Tibial artery (tissue), 4 donors: ENCODE data around the gene CFAP47.
"Not testable (repeated sequence)": the region's sequence is repeated elsewhere in the genome, so short reads cannot be mapped to it uniquely, and the experiment has no call there.

Source experiments
- DNase-seq, 2 donors: peaks; one replicate each; pipeline ENCODE4 v3.0.0-alpha.2; 2019
- H3K27ac ChIP-seq, 2 donors: fragments of 200-600 bp; sonication (generic) in 1 of 2; 1 replicate in 1 of 2; 2 replicates in 1 of 2; pipeline ENCODE4 v1.5.1; 2018 to 2019; ENCODE audit warnings: mild to moderate bottlenecking in 1 of 2
- H3K27me3 ChIP-seq, 2 donors: fragments of 200-600 bp; sonication (generic) in 1 of 2; one replicate each; pipeline versions ENCODE4 v1.5.1 to v1.6.0; 2016 to 2019
- H3K36me3 ChIP-seq, 3 donors: fragments of 200-600 bp; sonication (generic) in 2 of 3; one replicate each; pipeline ENCODE4 v1.5.1; 2016 to 2019; ENCODE audit warnings: mild to moderate bottlenecking in 2 of 3
- H3K4me1 ChIP-seq, 4 donors: fragments of 200-600 bp; sonication (generic) in 2 of 4; 1 replicate in 3 of 4; 2 replicates in 1 of 4; pipeline ENCODE4 v1.5.1; 2016 to 2019
- H3K4me3 ChIP-seq, 2 donors: fragments of 200-600 bp; sonication (generic) in 1 of 2; 1 replicate in 1 of 2; 2 replicates in 1 of 2; pipeline ENCODE4 v1.5.1; 2018 to 2019; ENCODE audit warnings: mild to moderate bottlenecking in 2 of 2
- H3K9me3 ChIP-seq, 3 donors: fragments of 200-600 bp; sonication (generic) in 1 of 3; one replicate each; pipeline ENCODE4 v1.5.1; 2016 to 2019
- intact Hi-C: fragments of 100-400 bp; cut with DNase I; formaldehyde crosslinking; loops from one replicate; pipeline ENCODE4 v1.15.0; 2023; ENCODE audit warnings: low total_unique reads
- TF ChIP-seq, protein P1 (sequence below), 2 experiments: fragments of 200-600 bp in 1 of 2; fragments of 450-650 bp in 1 of 2; IDR thresholded peaks; one replicate each; pipeline ENCODE4 v1.5.1; 2017 to 2019; ENCODE audit warnings: antibody characterized with exemption in 2 of 2, mild to moderate bottlenecking in 1 of 2, moderate library complexity in 1 of 2

Gene CFAP47

DNA sequence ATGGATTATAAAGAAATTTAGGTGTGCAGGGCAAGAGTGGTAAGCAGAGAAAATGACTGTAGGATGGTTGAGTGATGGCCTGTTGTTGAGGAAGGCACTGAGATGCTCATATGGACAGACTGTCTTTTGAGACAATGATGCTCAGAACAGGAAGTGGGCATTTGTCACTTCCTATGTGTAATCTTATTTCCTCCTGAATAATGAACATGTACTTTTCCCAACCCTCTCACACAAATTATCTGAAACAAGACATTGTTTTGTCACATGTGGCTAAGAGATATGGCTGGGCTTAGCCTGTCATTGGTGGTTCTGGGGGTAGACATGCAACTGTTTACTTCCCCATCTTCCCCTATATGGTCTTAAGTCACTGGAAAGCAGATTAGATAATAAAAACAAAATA lies 240.5 kb downstream of the CFAP47 start:
- Histone ChIP-seq H3K27ac (no peak overlapping the region), H3K4me1 (no peaks in the 10 kb centered on the region), H3K4me3 (no peak overlapping the region), H3K9me3 (no peaks in the 10 kb centered on the region), H3K36me3 (no peaks in the 10 kb centered on the region), H3K27me3 (no peaks in the 10 kb centered on the region)
- no peak for DNase-seq
- intact Hi-C loops = no loop called here
- TF ChIP-seq, protein P1, sequence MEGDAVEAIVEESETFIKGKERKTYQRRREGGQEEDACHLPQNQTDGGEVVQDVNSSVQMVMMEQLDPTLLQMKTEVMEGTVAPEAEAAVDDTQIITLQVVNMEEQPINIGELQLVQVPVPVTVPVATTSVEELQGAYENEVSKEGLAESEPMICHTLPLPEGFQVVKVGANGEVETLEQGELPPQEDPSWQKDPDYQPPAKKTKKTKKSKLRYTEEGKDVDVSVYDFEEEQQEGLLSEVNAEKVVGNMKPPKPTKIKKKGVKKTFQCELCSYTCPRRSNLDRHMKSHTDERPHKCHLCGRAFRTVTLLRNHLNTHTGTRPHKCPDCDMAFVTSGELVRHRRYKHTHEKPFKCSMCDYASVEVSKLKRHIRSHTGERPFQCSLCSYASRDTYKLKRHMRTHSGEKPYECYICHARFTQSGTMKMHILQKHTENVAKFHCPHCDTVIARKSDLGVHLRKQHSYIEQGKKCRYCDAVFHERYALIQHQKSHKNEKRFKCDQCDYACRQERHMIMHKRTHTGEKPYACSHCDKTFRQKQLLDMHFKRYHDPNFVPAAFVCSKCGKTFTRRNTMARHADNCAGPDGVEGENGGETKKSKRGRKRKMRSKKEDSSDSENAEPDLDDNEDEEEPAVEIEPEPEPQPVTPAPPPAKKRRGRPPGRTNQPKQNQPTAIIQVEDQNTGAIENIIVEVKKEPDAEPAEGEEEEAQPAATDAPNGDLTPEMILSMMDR (IDR thresholded peaks at IDR 0.05) = no peak

DNA sequence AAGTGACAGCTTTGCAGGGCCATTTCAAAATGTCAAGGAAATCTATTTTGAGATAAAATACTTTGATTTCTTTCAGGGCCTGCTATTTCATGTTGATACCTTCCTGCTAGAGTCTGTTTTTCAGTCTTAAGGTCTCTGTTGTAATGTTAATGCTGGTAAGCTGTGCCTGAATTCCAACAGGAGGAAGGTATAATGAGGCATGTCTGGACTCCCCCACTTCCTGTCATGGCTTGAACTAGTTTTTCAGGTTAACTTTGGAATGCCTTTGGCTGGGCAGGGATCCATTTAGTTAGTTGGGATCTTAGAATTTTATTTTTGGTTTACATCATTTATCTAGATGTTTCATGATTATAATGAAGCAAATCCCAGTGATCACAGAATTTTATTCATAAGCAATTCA lies 279.0 kb downstream of the CFAP47 start:
- H3K27me3 ChIP-seq = no peaks in the 10 kb centered on the region
- H3K27ac ChIP-seq = no peak overlapping the region
- intact Hi-C loops = no loop called here
- H3K4me1 ChIP-seq = no peaks in the 10 kb centered on the region
- TF ChIP-seq, protein P1 (IDR thresholded peaks at IDR 0.05) = no peak
- H3K9me3 ChIP-seq = no peaks in the 10 kb centered on the region
- H3K36me3 ChIP-seq = no peaks in the 10 kb centered on the region
- no peak overlapping the region for H3K4me3 ChIP-seq
- no peak for DNase-seq

DNA sequence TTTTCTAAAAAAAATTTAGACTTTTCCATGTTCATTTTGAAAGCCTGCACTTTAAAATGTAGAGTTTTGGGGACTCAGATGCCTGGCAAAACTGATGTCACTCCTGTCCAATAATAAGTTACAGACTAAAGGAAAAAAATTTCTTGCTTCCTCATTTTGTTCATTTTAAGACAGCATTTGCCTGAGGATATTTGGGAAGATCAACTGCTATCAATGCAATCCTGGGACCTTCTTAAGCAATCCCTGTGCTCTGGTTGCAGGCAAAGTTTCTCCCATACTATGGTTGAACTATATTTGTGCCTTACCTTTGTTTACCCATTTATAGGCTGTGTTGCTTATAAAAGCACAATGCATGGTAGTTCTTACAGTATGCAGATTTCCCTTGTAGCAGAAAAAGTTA lies 280.4 kb downstream of the CFAP47 start:
- TF ChIP-seq, protein P1 (IDR thresholded peaks at IDR 0.05) = no peak
- Histone ChIP-seq H3K36me3 (no peaks in the 10 kb centered on the region), H3K9me3 (no peaks in the 10 kb centered on the region), H3K4me3 (no peak overlapping the region), H3K4me1 (no peaks in the 10 kb centered on the region), H3K27me3 (no peaks in the 10 kb centered on the region), H3K27ac (no peak overlapping the region)
- DNase-seq = no peak
- intact Hi-C loops = no loop called here

DNA sequence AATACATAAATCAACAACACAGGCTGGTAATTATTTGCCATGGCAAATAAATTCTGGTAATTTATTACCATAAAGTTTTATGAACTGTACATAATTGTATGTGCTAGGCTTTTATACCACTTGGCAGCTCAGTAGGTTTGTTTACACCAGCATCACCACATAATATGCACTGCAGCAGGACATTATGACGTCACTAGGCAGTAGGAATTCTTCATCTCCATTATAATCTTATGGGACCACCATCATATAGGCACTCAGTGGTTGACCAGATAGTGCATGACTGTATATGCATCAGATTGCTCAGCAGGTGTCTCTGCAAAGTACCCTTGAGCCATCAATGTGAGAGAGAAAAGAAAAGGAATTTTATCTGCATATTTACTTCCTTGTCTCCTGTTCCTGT lies 295.4 kb downstream of the CFAP47 start:
- intact Hi-C loops = no loop called here
- DNase-seq = no peak
- no peaks in the 10 kb centered on the region for H3K27me3 ChIP-seq

DNA sequence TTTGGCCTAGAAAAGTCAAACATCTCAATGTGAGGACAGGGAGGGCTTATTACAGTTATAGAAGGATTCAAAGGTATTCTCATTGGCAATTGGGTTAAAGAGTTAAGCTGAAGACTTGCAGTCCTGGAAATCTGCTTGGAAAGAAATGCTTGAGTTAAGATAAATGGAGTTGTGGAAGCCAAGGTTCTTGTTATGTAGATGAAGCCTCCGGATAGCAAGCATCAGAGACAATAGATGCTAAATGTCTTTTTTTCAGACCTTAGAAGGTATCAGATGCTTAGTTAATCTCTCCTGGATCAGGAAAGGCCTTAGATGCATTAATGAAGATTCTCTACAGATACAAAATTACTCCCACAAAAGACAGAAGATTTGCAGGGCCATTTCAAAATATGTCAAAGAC lies 299.3 kb downstream of the CFAP47 start:
- Histone ChIP-seq H3K36me3 (no peaks in the 10 kb centered on the region), H3K9me3 (no peaks in the 10 kb centered on the region), H3K27ac (no peak overlapping the region), H3K4me3 (no peak overlapping the region), H3K27me3 (no peaks in the 10 kb centered on the region), H3K4me1 (no peaks in the 10 kb centered on the region)
- DNase-seq = no peak
- intact Hi-C loops = no loop called here
- TF ChIP-seq, protein P1 (IDR thresholded peaks at IDR 0.05) = no peak

More for the DNA sequence above, 295.4 kb downstream of the CFAP47 start:
- Histone ChIP-seq H3K4me1 (no peaks in the 10 kb centered on the region), H3K9me3 (no peaks in the 10 kb centered on the region), H3K4me3 (no peak overlapping the region), H3K36me3 (no peaks in the 10 kb centered on the region), H3K27ac (no peak overlapping the region)
- TF ChIP-seq, protein P1 (IDR thresholded peaks at IDR 0.05) = no peak

DNA sequence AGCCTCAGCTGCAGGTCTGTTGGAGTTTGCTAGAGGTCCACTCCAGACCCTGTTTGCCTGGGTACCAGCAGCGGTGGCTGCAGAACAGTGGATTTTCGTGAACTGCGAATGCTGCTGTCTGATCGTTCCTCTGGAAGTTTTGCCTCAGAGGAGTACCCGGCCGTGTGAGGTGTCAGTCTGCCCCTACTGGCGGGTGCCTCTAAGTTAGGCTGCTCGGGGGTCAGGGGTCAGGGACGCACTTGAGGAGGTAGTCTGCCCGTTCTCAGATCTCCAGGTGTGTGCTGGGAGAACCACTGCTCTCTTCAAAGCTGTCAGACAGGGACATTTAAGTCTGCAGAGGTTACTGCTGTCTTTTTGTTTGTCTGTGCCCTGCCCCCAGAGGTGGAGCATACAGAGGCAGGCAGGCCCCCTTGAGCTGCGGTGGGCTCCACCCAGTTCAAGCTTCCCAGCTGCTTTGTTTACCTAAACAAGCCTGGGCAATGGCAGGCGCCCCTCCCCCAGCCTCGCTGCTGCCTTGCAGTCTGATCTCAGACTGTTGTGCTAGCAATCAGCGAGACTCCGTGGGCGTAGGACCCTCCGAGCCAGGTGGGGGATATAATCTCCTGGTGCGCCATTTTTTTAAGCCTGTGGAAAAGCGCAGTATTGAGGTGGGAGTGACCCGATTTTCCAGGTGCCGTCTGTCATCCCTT lies 315.4 kb downstream of the CFAP47 start:
- not testable (repeated sequence) for H3K36me3 ChIP-seq

More for the DNA sequence above, 315.4 kb downstream of the CFAP47 start:
- H3K9me3 ChIP-seq, DNase-seq, H3K27ac ChIP-seq, H3K4me3 ChIP-seq, H3K4me1 ChIP-seq, intact Hi-C loops, H3K27me3 ChIP-seq: not testable (repeated sequence)
